ENCODE data around the gene SLC25A26. TPM values are rescaled to one million over a fixed set of nuclear protein-coding genes. Genes with fewer than 3 reads are reported as not detected.
"Not testable (repeated sequence)": the region's sequence is repeated elsewhere in the genome, so short reads cannot be mapped to it uniquely, and the experiment has no call there.

Gene SLC25A26
- total RNA-seq, 1 experiment from 2014 or later, result 13.2 TPM

DNA sequence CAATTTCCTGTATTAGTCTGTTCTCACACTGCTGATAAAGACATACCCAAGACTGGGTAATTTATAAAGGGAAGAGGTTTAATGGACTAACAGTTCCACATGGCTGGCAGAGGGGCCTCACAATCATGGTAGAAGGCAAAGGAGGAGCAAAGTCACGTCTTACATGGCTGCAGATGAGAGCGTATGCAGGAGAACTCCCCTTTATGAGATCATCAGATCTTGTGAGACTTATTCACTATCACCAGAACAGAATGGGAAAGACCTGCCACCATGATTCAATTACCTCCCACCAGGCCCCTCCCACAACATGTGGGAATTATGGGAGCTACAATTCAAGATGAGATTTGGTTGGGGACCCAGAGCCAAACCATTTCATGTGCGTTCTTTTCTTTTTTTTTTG is 5.3 kb downstream of the SLC25A26 start:
- POLR2A ChIA-PET; ATAC-seq; H3K4me1 ChIP-seq (ENCODE audit: control insufficient read depth, insufficient read depth, low read length); in situ Hi-C loops (cut with HindIII; ENCODE audit: low pct_unique_long_range_greater_than_20kb, low sequenced_read_pairs); DNase-seq (ENCODE audit: low read depth, low spot score); BruUV-seq (replicated peaks); CTCF ChIA-PET; H3K27ac ChIP-seq (ENCODE audit: low read length); H3K4me3 ChIP-seq (ENCODE audit: low read depth in 2 of 2, low read length in 2 of 2); intact Hi-C loops (cut with micrococcal nuclease; ENCODE audit: unreplicated experiment); H3K27me3 ChIP-seq (ENCODE audit: control insufficient read depth, insufficient read depth, low read length); H3K36me3 ChIP-seq (ENCODE audit: control insufficient read depth, insufficient read depth, low read length); H3K9me3 ChIP-seq (ENCODE audit: control insufficient read depth, insufficient read depth, low read depth, low read length): not testable (repeated sequence)

GRCh38 chr3:66227051-66227450 is 6.2 kb downstream of the SLC25A26 start:
- TF ChIP-seq SIN3A (IDR thresholded peaks at IDR 0.05; ENCODE audit: borderline replicate concordance, insufficient read depth, low read depth, low read length) (no peak), TCF7L2 (IDR thresholded peaks at IDR 0.05; ENCODE audit: low read depth, low read length) (no peak), POLR2AphosphoS5 (IDR thresholded peaks at IDR 0.05; ENCODE audit: low read depth, low read length) (no peak), CTCF (IDR thresholded peaks at IDR 0.05) (no peak), REST (IDR thresholded peaks at IDR 0.05; ENCODE audit: insufficient read depth in 1 of 2, low read depth in 2 of 2, low read length in 1 of 2) (no peak)
- POLR2A ChIA-PET, result no interaction called here
- DNase-seq (ENCODE audit: low read depth, low spot score), result no peak

DNA sequence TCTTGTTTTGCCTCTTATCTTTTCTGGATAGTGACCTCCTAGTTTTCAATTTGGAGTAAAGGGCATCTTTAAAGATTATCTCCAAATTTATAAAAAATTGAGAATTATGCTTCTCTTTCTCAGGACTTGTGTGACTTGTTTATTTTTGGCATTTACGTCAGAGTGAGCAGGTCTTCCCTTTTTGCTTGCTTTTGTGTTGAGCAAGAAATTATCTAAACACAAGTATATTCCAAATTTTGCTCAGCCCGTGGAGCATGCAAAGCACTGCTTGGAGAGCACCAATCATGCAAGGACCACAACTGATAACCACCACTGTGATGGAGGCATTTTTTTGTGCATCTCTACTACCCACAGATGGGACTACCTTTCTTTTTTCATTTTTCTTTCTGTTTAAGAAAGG is 7.1 kb downstream of the SLC25A26 start:
- DNase-seq (ENCODE audit: low read depth, low spot score) (no peak), ATAC-seq (no peak)
- Histone ChIP-seq H3K9me3 (ENCODE audit: control insufficient read depth, insufficient read depth, low read depth, low read length) (no peaks in the 10 kb centered on the region), H3K36me3 (ENCODE audit: control insufficient read depth, insufficient read depth, low read length) (no peaks in the 10 kb centered on the region), H3K4me1 (ENCODE audit: control insufficient read depth, insufficient read depth, low read length) (no peaks in the 10 kb centered on the region), H3K4me3 (ENCODE audit: low read depth in 2 of 2, low read length in 2 of 2) (no peak overlapping the region), H3K27ac (ENCODE audit: low read length) (no peak overlapping the region), H3K27me3 (ENCODE audit: control insufficient read depth, insufficient read depth, low read length) (no peaks in the 10 kb centered on the region)
- no peak for TF ChIP-seq TCF7L2 (IDR thresholded peaks at IDR 0.05; ENCODE audit: low read depth, low read length)
- no peak for TF ChIP-seq REST (IDR thresholded peaks at IDR 0.05; ENCODE audit: insufficient read depth in 1 of 2, low read depth in 2 of 2, low read length in 1 of 2)
- no peak for TF ChIP-seq POLR2AphosphoS5 (IDR thresholded peaks at IDR 0.05; ENCODE audit: low read depth, low read length)
- no peak for TF ChIP-seq SIN3A (IDR thresholded peaks at IDR 0.05; ENCODE audit: borderline replicate concordance, insufficient read depth, low read depth, low read length)
- TF ChIP-seq CTCF (IDR thresholded peaks at IDR 0.05), result no peak
- in situ Hi-C loops (cut with HindIII; ENCODE audit: low pct_unique_long_range_greater_than_20kb, low sequenced_read_pairs), result no loop called here
- ChIA-PET CTCF (no interaction called here), POLR2A (no interaction called here)
- BruUV-seq (replicated peaks), result no TSS peak
- intact Hi-C loops (cut with micrococcal nuclease; ENCODE audit: unreplicated experiment), result no loop called here

More at GRCh38 chr3:66227051-66227450, 6.2 kb downstream of the SLC25A26 start:
- in situ Hi-C loops (cut with HindIII; ENCODE audit: low pct_unique_long_range_greater_than_20kb, low sequenced_read_pairs), result no loop called here
- CTCF ChIA-PET, result no interaction called here
- no TSS peak for BruUV-seq (replicated peaks)
- no peak overlapping the region for H3K27ac ChIP-seq (ENCODE audit: low read length)
- no peaks in the 10 kb centered on the region for H3K9me3 ChIP-seq (ENCODE audit: control insufficient read depth, insufficient read depth, low read depth, low read length)
- intact Hi-C loops (cut with micrococcal nuclease; ENCODE audit: unreplicated experiment), result no loop called here
- H3K36me3 ChIP-seq (ENCODE audit: control insufficient read depth, insufficient read depth, low read length), result no peaks in the 10 kb centered on the region
- H3K27me3 ChIP-seq (ENCODE audit: control insufficient read depth, insufficient read depth, low read length), result no peaks in the 10 kb centered on the region
- H3K4me1 ChIP-seq (ENCODE audit: control insufficient read depth, insufficient read depth, low read length), result no peaks in the 10 kb centered on the region
- ATAC-seq, result no peak
- no peak overlapping the region for H3K4me3 ChIP-seq (ENCODE audit: low read depth in 2 of 2, low read length in 2 of 2)
